ENCODE data around the gene S100A14. TPM values are rescaled to one million over a fixed set of nuclear protein-coding genes. Genes with fewer than 3 reads are reported as not detected.

Gene S100A14
- total and polyA plus RNA-seq, 2 of the 13 experiments (the other 11 are each of a cell fraction or from before 2014, with no cell fraction given) = 1.4 to 7.7 TPM

DNA sequence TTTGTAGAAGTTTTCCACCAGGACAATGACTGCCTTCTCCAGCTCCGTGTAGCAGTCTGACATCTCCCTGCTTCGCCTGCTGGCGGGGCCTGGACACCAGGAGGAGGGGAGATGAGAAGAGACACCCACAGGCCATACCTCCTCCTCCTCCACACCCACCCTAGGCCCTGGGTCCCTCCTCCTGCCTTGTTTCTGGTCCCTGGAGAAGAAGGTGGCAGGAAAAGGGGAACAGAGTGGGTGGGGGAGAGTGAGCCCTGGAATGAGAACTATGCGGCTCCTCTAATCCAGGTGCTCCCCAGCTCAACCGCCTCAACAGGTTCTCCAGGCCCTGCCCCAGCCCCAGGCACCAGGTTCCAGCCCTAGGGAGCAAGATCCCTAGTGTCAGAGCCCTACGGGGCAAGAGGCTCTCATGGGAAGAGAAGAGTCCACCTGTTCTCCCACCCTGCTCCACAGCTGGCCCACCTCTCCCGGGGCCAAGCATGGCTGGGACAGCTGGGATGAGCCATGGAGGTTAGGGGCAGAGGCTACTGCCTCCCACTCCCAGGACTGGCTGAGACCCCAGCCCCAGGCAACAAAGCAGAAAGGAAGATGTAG is 7.9 kb downstream of the S100A14 start (continued):
- TF ChIP-seq, protein P1, sequence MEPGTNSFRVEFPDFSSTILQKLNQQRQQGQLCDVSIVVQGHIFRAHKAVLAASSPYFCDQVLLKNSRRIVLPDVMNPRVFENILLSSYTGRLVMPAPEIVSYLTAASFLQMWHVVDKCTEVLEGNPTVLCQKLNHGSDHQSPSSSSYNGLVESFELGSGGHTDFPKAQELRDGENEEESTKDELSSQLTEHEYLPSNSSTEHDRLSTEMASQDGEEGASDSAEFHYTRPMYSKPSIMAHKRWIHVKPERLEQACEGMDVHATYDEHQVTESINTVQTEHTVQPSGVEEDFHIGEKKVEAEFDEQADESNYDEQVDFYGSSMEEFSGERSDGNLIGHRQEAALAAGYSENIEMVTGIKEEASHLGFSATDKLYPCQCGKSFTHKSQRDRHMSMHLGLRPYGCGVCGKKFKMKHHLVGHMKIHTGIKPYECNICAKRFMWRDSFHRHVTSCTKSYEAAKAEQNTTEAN (CRISPR knock-in tag; conservative IDR thresholded peaks at IDR 0.05) = no peak
- TF ChIP-seq THAP11 (CRISPR knock-in tag; IDR thresholded peaks at IDR 0.05) (no peak), HOXA3 (CRISPR knock-in tag; IDR thresholded peaks at IDR 0.05) (no peak), KMT2A (CRISPR knock-in tag; IDR thresholded peaks at IDR 0.05) (no peak), ZNF296 (CRISPR knock-in tag; conservative IDR thresholded peaks at IDR 0.05) (no peak), ZNF776 (CRISPR knock-in tag; IDR thresholded peaks at IDR 0.05) (peak; percentile 35; the same call in 1 of the 2 replicates), TCF12 (IDR thresholded peaks at IDR 0.05) (no peak), TCF12 (CRISPR knock-in tag; IDR thresholded peaks at IDR 0.05) (0 out of 2 replicates have a peak, but pooled peaks have one; percentile 60), NCOA2 (CRISPR knock-in tag; IDR thresholded peaks at IDR 0.05) (no peak), KDM5B (CRISPR knock-in tag; IDR thresholded peaks at IDR 0.05; ENCODE audit: borderline replicate concordance) (peak; percentile 71), ZNF619 (CRISPR knock-in tag; IDR thresholded peaks at IDR 0.05) (no peak), MEF2D (CRISPR knock-in tag; IDR thresholded peaks at IDR 0.05) (no peak), POLR2G (IDR thresholded peaks at IDR 0.05; ENCODE audit: low read depth, low read length) (no peak)
- TF ChIP-seq, protein P2, sequence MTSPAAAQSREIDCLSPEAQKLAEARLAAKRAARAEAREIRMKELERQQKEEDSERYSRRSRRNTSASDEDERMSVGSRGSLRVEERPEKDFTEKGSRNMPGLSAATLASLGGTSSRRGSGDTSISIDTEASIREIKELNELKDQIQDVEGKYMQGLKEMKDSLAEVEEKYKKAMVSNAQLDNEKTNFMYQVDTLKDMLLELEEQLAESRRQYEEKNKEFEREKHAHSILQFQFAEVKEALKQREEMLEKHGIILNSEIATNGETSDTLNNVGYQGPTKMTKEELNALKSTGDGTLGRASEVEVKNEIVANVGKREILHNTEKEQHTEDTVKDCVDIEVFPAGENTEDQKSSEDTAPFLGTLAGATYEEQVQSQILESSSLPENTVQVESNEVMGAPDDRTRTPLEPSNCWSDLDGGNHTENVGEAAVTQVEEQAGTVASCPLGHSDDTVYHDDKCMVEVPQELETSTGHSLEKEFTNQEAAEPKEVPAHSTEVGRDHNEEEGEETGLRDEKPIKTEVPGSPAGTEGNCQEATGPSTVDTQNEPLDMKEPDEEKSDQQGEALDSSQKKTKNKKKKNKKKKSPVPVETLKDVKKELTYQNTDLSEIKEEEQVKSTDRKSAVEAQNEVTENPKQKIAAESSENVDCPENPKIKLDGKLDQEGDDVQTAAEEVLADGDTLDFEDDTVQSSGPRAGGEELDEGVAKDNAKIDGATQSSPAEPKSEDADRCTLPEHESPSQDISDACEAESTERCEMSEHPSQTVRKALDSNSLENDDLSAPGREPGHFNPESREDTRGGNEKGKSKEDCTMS (CRISPR knock-in tag; conservative IDR thresholded peaks at IDR 0.05) = no peak
- TF ChIP-seq, protein P3, sequence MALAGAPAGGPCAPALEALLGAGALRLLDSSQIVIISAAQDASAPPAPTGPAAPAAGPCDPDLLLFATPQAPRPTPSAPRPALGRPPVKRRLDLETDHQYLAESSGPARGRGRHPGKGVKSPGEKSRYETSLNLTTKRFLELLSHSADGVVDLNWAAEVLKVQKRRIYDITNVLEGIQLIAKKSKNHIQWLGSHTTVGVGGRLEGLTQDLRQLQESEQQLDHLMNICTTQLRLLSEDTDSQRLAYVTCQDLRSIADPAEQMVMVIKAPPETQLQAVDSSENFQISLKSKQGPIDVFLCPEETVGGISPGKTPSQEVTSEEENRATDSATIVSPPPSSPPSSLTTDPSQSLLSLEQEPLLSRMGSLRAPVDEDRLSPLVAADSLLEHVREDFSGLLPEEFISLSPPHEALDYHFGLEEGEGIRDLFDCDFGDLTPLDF (CRISPR knock-in tag; IDR thresholded peaks at IDR 0.05) = no peak
- TF ChIP-seq, protein P4, sequence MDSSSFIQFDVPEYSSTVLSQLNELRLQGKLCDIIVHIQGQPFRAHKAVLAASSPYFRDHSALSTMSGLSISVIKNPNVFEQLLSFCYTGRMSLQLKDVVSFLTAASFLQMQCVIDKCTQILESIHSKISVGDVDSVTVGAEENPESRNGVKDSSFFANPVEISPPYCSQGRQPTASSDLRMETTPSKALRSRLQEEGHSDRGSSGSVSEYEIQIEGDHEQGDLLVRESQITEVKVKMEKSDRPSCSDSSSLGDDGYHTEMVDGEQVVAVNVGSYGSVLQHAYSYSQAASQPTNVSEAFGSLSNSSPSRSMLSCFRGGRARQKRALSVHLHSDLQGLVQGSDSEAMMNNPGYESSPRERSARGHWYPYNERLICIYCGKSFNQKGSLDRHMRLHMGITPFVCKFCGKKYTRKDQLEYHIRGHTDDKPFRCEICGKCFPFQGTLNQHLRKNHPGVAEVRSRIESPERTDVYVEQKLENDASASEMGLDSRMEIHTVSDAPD (CRISPR knock-in tag; IDR thresholded peaks at IDR 0.05) = no peak
- TF ChIP-seq, protein P5, sequence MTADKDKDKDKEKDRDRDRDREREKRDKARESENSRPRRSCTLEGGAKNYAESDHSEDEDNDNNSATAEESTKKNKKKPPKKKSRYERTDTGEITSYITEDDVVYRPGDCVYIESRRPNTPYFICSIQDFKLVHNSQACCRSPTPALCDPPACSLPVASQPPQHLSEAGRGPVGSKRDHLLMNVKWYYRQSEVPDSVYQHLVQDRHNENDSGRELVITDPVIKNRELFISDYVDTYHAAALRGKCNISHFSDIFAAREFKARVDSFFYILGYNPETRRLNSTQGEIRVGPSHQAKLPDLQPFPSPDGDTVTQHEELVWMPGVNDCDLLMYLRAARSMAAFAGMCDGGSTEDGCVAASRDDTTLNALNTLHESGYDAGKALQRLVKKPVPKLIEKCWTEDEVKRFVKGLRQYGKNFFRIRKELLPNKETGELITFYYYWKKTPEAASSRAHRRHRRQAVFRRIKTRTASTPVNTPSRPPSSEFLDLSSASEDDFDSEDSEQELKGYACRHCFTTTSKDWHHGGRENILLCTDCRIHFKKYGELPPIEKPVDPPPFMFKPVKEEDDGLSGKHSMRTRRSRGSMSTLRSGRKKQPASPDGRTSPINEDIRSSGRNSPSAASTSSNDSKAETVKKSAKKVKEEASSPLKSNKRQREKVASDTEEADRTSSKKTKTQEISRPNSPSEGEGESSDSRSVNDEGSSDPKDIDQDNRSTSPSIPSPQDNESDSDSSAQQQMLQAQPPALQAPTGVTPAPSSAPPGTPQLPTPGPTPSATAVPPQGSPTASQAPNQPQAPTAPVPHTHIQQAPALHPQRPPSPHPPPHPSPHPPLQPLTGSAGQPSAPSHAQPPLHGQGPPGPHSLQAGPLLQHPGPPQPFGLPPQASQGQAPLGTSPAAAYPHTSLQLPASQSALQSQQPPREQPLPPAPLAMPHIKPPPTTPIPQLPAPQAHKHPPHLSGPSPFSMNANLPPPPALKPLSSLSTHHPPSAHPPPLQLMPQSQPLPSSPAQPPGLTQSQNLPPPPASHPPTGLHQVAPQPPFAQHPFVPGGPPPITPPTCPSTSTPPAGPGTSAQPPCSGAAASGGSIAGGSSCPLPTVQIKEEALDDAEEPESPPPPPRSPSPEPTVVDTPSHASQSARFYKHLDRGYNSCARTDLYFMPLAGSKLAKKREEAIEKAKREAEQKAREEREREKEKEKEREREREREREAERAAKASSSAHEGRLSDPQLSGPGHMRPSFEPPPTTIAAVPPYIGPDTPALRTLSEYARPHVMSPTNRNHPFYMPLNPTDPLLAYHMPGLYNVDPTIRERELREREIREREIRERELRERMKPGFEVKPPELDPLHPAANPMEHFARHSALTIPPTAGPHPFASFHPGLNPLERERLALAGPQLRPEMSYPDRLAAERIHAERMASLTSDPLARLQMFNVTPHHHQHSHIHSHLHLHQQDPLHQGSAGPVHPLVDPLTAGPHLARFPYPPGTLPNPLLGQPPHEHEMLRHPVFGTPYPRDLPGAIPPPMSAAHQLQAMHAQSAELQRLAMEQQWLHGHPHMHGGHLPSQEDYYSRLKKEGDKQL (CRISPR knock-in tag; IDR thresholded peaks at IDR 0.05; ENCODE audit: low read depth) = no peak

Measured in HepG2 (cell line).